ENCODE data around the gene CHEK1. TPM values are rescaled to one million over a fixed set of nuclear protein-coding genes. Genes with fewer than 3 reads are reported as not detected.
"Not testable (repeated sequence)": the region's sequence is repeated elsewhere in the genome, so short reads cannot be mapped to it uniquely, and the experiment has no call there.

The CHEK1 gene
- total and polyA plus RNA-seq, 8 donors = 14.4 to 31.4 (median 20.2) TPM

DNA sequence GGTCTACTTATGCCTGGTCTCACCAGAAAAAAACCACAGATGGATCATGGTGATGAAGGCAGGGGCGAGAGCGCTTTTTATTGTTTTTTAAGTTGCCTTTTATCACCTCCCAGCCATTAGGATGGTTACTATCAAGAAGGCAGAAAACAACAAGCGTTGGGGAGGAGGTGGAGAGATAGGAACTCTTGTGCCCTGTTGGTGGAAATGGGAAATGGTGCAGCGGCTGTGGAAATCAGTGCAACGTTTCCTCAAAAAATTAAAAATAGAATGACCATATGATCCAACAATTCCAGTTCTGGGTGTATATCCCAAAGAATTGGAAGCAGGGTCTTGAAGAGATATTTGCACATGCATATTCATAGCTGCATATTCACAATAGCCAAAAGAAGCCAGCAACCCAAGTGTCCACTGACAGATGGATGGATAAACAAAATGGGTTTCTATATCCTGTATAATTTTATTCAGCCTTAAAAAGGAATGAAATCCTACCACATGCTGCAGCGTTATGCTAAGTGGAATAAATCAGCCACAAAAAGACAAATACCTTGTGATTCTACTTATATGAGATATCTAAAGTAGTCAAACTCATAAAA lies 76.2 kb downstream of the CHEK1 start:
- intact Hi-C loops (cut with DNase I) = no loop called here
- Histone ChIP-seq H3K9me3 (no peaks in the 10 kb centered on the region), H3K27ac (no peak overlapping the region), H3K27me3 (peaks cover 0 to 10% of the 10 kb centered on the region in 2 donors), H3K4me1 (no peaks in the 10 kb centered on the region), H3K4me3 (no peak overlapping the region), H3K36me3 (no peaks in the 10 kb centered on the region)
- TF ChIP-seq, protein P1, sequence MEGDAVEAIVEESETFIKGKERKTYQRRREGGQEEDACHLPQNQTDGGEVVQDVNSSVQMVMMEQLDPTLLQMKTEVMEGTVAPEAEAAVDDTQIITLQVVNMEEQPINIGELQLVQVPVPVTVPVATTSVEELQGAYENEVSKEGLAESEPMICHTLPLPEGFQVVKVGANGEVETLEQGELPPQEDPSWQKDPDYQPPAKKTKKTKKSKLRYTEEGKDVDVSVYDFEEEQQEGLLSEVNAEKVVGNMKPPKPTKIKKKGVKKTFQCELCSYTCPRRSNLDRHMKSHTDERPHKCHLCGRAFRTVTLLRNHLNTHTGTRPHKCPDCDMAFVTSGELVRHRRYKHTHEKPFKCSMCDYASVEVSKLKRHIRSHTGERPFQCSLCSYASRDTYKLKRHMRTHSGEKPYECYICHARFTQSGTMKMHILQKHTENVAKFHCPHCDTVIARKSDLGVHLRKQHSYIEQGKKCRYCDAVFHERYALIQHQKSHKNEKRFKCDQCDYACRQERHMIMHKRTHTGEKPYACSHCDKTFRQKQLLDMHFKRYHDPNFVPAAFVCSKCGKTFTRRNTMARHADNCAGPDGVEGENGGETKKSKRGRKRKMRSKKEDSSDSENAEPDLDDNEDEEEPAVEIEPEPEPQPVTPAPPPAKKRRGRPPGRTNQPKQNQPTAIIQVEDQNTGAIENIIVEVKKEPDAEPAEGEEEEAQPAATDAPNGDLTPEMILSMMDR (IDR thresholded peaks at IDR 0.05) = no peak
- no peak for ATAC-seq
- DNase-seq = no peak

DNA sequence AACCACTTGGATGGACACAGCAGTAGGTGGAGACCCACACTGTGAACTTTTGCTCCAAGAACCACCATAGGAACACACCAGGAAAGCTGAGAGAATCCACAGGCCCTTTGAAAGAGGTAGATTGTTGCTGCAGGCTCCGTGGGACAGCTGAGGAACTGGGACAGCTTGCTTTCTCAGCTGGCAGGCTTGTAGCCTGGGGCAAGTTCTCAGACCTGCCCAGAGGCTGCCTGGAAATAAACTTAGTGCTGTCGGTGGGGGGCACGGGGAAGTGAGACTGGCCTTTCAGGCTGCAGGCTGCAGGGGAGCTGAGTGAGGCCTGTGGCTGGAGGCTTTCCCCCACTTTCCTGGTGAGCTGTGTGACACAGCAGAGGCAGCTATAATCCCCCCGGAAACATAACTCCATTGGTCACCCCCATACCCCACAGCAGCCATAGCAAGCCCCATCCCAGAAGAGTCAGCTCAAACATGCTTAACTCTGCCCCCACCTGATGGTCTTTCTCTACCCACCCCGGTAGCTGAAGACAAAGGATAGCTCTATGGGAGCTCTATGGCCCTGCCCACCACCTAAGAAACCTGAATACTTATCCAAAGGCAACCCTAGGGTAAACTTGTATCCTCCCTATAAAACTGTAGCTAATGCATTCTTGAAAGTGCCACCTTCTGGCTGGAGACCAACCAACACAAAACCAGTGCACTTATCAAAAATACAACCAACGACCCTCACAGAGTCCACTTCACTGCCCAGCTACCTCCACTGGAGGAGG lies 77.1 kb downstream of the CHEK1 start:
- ATAC-seq = no peak
- H3K27ac ChIP-seq = no peak overlapping the region
- no peaks in the 10 kb centered on the region for H3K4me1 ChIP-seq
- intact Hi-C loops (cut with DNase I) = no loop called here
- DNase-seq = no peak
- peaks cover 0 to 10% of the 10 kb centered on the region in 2 donors for H3K27me3 ChIP-seq
- no peaks in the 10 kb centered on the region for H3K9me3 ChIP-seq
- H3K4me3 ChIP-seq = no peak overlapping the region
- TF ChIP-seq, protein P1 (IDR thresholded peaks at IDR 0.05) = no peak
- no peaks in the 10 kb centered on the region for H3K36me3 ChIP-seq

GRCh38 chr11:125704686-125705085 lies 79.7 kb downstream of the CHEK1 start:
- DNase-seq; ATAC-seq; H3K27ac ChIP-seq; H3K9me3 ChIP-seq; H3K27me3 ChIP-seq; H3K4me3 ChIP-seq; intact Hi-C loops (cut with DNase I); H3K36me3 ChIP-seq; H3K4me1 ChIP-seq: not testable (repeated sequence)

DNA sequence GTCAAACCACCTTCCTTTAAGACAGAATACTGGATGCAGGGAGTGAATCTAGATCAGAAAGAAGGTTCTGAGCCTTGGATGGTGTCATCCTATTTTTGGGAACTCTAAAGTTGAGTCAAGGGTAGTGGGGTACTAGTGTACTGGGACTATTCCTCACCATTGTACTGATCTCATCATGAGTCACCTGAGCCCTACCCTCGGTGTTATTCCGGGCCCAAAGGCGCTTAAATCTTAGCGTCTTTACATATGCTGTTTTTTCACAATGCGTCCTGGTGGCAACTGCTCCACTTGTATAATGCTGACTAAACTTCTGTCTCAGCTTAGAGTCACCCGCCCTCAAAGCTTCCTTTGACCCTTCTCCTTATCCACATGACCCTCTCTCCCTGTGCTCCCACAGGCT lies 95.8 kb downstream of the CHEK1 start:
- intact Hi-C loops (cut with DNase I) = no loop called here
- DNase-seq = no peak
- Histone ChIP-seq H3K36me3 (no peaks in the 10 kb centered on the region), H3K27me3 (no peaks in the 10 kb centered on the region), H3K27ac (no peak overlapping the region), H3K9me3 (peaks cover 0 to 6% of the 10 kb centered on the region in 2 donors), H3K4me3 (no peak overlapping the region), H3K4me1 (no peaks in the 10 kb centered on the region)
- ATAC-seq = no peak
- TF ChIP-seq, protein P1 (IDR thresholded peaks at IDR 0.05) = no peak

GRCh38 chr11:125724125-125724524 lies 99.2 kb downstream of the CHEK1 start:
- intact Hi-C loops (cut with DNase I) = no loop called here
- ATAC-seq (peak; percentile 41), DNase-seq (peak in 1 of 4 donors; percentile 5)
- no peaks in the 10 kb centered on the region for H3K9me3 ChIP-seq
- no peaks in the 10 kb centered on the region for H3K27me3 ChIP-seq
- no peak overlapping the region for H3K27ac ChIP-seq
- no peaks in the 10 kb centered on the region for H3K36me3 ChIP-seq
- TF ChIP-seq, protein P1 (IDR thresholded peaks at IDR 0.05) = no peak
- H3K4me3 ChIP-seq = no peak overlapping the region
- H3K4me1 ChIP-seq = no peaks in the 10 kb centered on the region

Other genes starting within 250 kb of the CHEK1 start
- 10 to 100 TPM; 31.8 to 41.1 TPM for gene FEZ1, start 128.9 kb upstream of the CHEK1 start, total RNA-seq
- gene FEZ1, start 128.9 kb upstream of the CHEK1 start, polyA plus RNA-seq (ENCODE audit: insufficient read length in 6 of 6) = 10 to 100 TPM; 28.1 to 35.3 (median 28.6) TPM
- 10 to 100 TPM; 89.0 to 92.9 TPM for gene EI24, start 55.7 kb upstream of the CHEK1 start, total RNA-seq
- 100 to 1,000 TPM in 5 of 6 donors, 10 to 100 TPM in 1; 99.9 to 119 (median 111) TPM for gene EI24, start 55.7 kb upstream of the CHEK1 start, polyA plus RNA-seq (ENCODE audit: insufficient read length in 6 of 6)
- 100 to 1,000 TPM; 153 to 200 TPM for gene STT3A, start 32.3 kb upstream of the CHEK1 start, total RNA-seq
- gene STT3A, start 32.3 kb upstream of the CHEK1 start, polyA plus RNA-seq (ENCODE audit: insufficient read length in 6 of 6) = 100 to 1,000 TPM; 153 to 210 (median 192) TPM
- gene ACRV1, start 55.7 kb downstream of the CHEK1 start, total RNA-seq = not detected
- gene ACRV1, start 55.7 kb downstream of the CHEK1 start, polyA plus RNA-seq (ENCODE audit: insufficient read length in 6 of 6) = 1 to 10 TPM in 2 of 6 donors, under 1 TPM in 4; 0.84 to 1.5 (median 0.96) TPM
- gene PATE1, start 121.1 kb downstream of the CHEK1 start, total RNA-seq = not detected
- gene PATE1, start 121.1 kb downstream of the CHEK1 start, polyA plus RNA-seq (ENCODE audit: insufficient read length in 6 of 6) = not detected
- not detected for gene PATE2, start 153.7 kb downstream of the CHEK1 start, total RNA-seq
- gene PATE2, start 153.7 kb downstream of the CHEK1 start, polyA plus RNA-seq (ENCODE audit: insufficient read length in 6 of 6) = under 1 TPM in 2 of 6 donors, not detected in 4; 0.07 to 0.10 TPM
- not detected for gene PATE3, start 163.0 kb downstream of the CHEK1 start, total RNA-seq
- not detected for gene PATE3, start 163.0 kb downstream of the CHEK1 start, polyA plus RNA-seq (ENCODE audit: insufficient read length in 6 of 6)
- not detected for gene PATE4, start 208.2 kb downstream of the CHEK1 start, total RNA-seq
- gene PATE4, start 208.2 kb downstream of the CHEK1 start, polyA plus RNA-seq (ENCODE audit: insufficient read length in 6 of 6) = under 1 TPM in 4 of 6 donors, not detected in 2; 0.17 to 0.24 (median 0.22) TPM